ENCODE data around the gene CRABP1.
A peak's percentile ranks its signal among the peaks of the same experiment; 100 is the strongest.

The CRABP1 gene

DNA sequence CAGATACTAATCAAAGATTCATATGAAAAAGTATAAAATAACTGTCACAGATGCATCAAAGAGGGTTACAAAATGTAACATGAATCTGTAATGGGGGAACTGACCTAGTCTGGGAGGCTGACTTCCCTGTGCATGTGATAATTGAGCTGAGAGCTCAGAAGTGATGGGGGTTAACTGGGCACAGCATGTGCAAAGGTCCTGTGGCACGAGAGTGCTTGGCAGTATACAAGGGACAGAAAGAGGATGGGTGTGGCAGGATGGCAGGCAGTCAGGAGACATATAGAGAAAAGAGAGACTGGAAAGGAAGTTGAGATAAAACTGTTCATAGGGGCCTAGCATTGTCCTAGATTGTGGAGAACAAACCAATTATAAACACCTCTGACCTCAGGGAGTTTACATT lies 50.1 kb downstream of the CRABP1 start:
- peaks cover 4% of the 10 kb centered on the region for H3K4me1 ChIP-seq
- TF ChIP-seq, protein P1, sequence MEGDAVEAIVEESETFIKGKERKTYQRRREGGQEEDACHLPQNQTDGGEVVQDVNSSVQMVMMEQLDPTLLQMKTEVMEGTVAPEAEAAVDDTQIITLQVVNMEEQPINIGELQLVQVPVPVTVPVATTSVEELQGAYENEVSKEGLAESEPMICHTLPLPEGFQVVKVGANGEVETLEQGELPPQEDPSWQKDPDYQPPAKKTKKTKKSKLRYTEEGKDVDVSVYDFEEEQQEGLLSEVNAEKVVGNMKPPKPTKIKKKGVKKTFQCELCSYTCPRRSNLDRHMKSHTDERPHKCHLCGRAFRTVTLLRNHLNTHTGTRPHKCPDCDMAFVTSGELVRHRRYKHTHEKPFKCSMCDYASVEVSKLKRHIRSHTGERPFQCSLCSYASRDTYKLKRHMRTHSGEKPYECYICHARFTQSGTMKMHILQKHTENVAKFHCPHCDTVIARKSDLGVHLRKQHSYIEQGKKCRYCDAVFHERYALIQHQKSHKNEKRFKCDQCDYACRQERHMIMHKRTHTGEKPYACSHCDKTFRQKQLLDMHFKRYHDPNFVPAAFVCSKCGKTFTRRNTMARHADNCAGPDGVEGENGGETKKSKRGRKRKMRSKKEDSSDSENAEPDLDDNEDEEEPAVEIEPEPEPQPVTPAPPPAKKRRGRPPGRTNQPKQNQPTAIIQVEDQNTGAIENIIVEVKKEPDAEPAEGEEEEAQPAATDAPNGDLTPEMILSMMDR (IDR thresholded peaks at IDR 0.05; ENCODE audit: low read depth, low read length) = no peak
- H3K4me3 ChIP-seq (ENCODE audit: low read depth, low read length) = no peak overlapping the region
- no peaks in the 10 kb centered on the region for H3K27me3 ChIP-seq
- no peaks in the 10 kb centered on the region for H3K36me3 ChIP-seq
- DNase-seq = no peak
- no peaks in the 10 kb centered on the region for H3K9me3 ChIP-seq

DNA sequence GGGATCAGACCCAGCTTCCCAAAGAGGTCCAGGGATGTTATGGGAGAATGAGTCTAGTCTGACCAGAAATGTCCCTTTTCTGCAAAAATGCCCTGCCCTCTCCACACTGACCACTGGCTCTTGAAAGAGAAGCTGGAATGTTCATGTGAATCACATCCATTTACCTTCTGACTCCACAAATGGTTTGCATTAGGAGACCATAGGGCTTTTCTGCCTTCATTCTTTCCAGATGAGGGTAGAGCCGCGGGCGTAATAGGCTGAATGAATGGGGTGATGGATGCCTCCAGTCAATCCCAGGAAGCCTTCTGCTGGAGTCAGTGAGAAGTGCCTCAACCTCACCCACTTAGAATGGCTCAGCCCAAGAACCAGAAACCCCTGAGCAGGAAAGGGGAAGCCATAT lies 50.7 kb downstream of the CRABP1 start:
- Histone ChIP-seq H3K36me3 (no peaks in the 10 kb centered on the region), H3K27me3 (no peaks in the 10 kb centered on the region), H3K4me3 (ENCODE audit: low read depth, low read length) (no peak overlapping the region), H3K4me1 (peaks cover 4% of the 10 kb centered on the region), H3K9me3 (no peaks in the 10 kb centered on the region)
- no peak for DNase-seq
- TF ChIP-seq, protein P1 (IDR thresholded peaks at IDR 0.05; ENCODE audit: low read depth, low read length) = no peak

DNA sequence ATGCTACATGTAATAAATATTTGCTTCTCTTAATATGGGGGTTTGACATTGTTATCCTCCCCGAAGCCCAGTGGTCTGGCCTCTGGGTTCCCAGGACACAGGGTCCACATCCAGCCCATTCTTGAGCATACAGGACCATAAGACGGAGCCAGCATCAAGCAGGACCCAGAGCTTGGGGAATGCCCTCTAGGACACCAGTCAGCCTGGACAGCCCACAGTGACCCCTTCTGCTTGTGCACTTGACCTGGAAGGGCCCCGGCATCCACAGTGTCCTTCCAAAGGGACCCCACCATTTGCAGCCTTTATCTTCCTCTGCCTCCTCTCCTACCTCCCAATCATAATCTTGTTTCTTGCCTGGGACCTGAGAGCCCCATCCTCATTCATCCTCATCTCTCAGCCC lies 51.6 kb downstream of the CRABP1 start:
- TF ChIP-seq, protein P1 (IDR thresholded peaks at IDR 0.05; ENCODE audit: low read depth, low read length) = no peak
- no peaks in the 10 kb centered on the region for H3K27me3 ChIP-seq
- no peaks in the 10 kb centered on the region for H3K36me3 ChIP-seq

DNA sequence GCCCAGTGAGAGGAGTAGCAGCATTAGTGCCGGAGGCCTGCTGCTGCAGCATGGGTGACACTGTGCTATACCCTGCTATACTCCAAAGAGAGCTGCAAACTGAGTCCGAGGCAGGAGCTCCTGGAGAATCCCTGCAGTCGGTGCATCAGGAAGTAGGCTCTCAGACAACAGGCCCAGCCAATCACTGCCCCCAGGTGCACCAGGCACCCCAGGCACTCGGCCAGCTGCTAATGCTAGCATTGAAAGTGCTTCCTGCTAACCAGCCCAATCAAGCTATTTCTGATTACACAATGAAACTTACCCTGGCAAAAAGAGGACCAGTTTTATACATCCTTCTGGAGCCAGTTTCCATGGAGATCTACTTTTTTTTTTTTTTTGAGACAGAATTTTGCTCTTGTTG lies 52.3 kb downstream of the CRABP1 start:
- Histone ChIP-seq H3K9me3 (no peaks in the 10 kb centered on the region), H3K4me1 (peaks cover 3% of the 10 kb centered on the region), H3K27me3 (no peaks in the 10 kb centered on the region), H3K36me3 (no peaks in the 10 kb centered on the region), H3K4me3 (ENCODE audit: low read depth, low read length) (no peak overlapping the region)
- peak; percentile 64 for DNase-seq
- TF ChIP-seq, protein P1 (IDR thresholded peaks at IDR 0.05; ENCODE audit: low read depth, low read length) = no peak

More for the DNA sequence above, 51.6 kb downstream of the CRABP1 start:
- DNase-seq = no peak
- no peaks in the 10 kb centered on the region for H3K9me3 ChIP-seq
- no peak overlapping the region for H3K4me3 ChIP-seq (ENCODE audit: low read depth, low read length)
- peaks cover 4% of the 10 kb centered on the region for H3K4me1 ChIP-seq

DNA sequence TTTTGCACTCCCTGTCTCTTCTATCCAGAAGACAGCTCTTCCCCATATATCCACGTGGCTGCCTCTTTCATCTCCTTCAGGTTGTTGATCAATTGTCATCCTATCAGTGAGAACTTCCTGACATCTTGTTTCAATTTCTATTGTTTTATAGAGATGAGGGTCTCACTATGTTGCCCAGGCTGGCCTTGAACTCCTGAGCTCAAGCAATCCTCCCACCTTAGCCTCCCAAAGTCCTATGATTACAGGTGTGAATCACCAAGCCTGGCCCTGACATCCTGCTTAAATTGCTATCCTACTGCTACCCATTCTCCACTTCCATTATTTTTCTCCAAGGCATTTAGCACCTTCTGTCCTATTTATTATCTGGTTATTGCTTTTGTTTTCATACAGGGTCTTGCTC lies 53.0 kb downstream of the CRABP1 start:
- Histone ChIP-seq H3K36me3 (no peaks in the 10 kb centered on the region), H3K4me1 (peaks cover 2% of the 10 kb centered on the region; the same call in 1 of the 2 replicates), H3K4me3 (ENCODE audit: low read depth, low read length) (no peak overlapping the region), H3K27me3 (no peaks in the 10 kb centered on the region), H3K9me3 (no peaks in the 10 kb centered on the region)
- TF ChIP-seq, protein P1 (IDR thresholded peaks at IDR 0.05; ENCODE audit: low read depth, low read length) = no peak
- DNase-seq = no peak

DNA sequence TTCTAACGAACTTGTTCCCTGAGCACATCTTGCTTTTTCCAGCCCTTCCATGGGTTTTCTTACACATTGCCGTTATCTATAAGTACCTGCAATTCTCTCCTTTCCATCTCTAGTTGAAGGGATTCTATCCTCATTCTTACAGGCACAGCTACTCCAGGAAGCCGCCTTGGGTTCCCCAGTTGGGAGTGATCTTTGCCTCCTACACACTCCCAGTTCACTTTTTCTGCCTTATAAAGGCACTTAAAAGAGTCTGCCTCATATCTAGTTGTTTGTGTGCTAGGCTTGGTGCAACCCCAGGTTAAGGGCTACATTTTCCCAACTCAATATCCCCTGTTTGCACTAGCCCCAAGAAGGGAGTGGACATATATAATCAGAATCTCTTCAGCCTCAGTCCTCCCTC lies 53.9 kb downstream of the CRABP1 start:
- Histone ChIP-seq H3K4me1 (peaks cover 2% of the 10 kb centered on the region; the same call in 1 of the 2 replicates), H3K9me3 (no peaks in the 10 kb centered on the region), H3K27me3 (no peaks in the 10 kb centered on the region), H3K36me3 (no peaks in the 10 kb centered on the region), H3K4me3 (ENCODE audit: low read depth, low read length) (no peak overlapping the region)
- TF ChIP-seq, protein P1 (IDR thresholded peaks at IDR 0.05; ENCODE audit: low read depth, low read length) = no peak
- DNase-seq = no peak
